HK-2 (cell line): ENCODE data around the gene TXNL4A.
A peak's percentile ranks its signal among the peaks of the same experiment; 100 is the strongest.
"Not testable (repeated sequence)": the region's sequence is repeated elsewhere in the genome, so short reads cannot be mapped to it uniquely, and the experiment has no call there.

ENCODE experiments used
- DNase-seq: peaks from one replicate; pipeline ENCODE4 v3.0.0-alpha.2; 2018; ENCODE audit not compliant: unreplicated experiment

The TXNL4A gene

GRCh38 chr18:79988451-79989194 is at the start of gene TXNL4A:
Gene TXNL4A, minus strand, starts transcription at chr18:79988563. Its CDS starts 171 bp downstream, at chr18:79988392.
- DNase-seq, result peak; percentile 72

GRCh38 chr18:80037300-80037699 is 48.9 kb upstream of the TXNL4A start:
- no peak for DNase-seq

GRCh38 chr18:80035997-80036396 is 47.6 kb upstream of the TXNL4A start:
- DNase-seq, result no peak

GRCh38 chr18:80034852-80035406 is 46.6 kb upstream of the TXNL4A start:
- DNase-seq, result no peak

- DNase-seq, result peak; percentile 99
These were observed 45.9 kb upstream of the TXNL4A start, which contains the start of gene RBFA for GRCh38 chr18:80034068-80034851. Gene RBFA, plus strand, starts transcription at chr18:80034434. Its CDS starts 62 bp downstream, at chr18:80034496.

GRCh38 chr18:80033181-80034067 is 45.1 kb upstream of the TXNL4A start:
- DNase-seq, result no peak

GRCh38 chr18:80029690-80030089 is 41.3 kb upstream of the TXNL4A start:
- DNase-seq, result no peak

- not testable (repeated sequence) for DNase-seq
These were observed 39.4 kb upstream of the TXNL4A start for GRCh38 chr18:80027719-80028118.

GRCh38 chr18:80026363-80026762 is 38.0 kb upstream of the TXNL4A start:
- DNase-seq, result no peak

- no peak for DNase-seq
These were observed 34.8 kb upstream of the TXNL4A start for GRCh38 chr18:80023173-80023572.

- no peak for DNase-seq
These were observed 34.2 kb upstream of the TXNL4A start for GRCh38 chr18:80022613-80023012.

GRCh38 chr18:80012714-80013113 is 24.4 kb upstream of the TXNL4A start:
- no peak for DNase-seq

- DNase-seq, result not testable (repeated sequence)
These were observed 23.3 kb upstream of the TXNL4A start for GRCh38 chr18:80011496-80012137.

GRCh38 chr18:80010551-80010906 is 22.2 kb upstream of the TXNL4A start:
- DNase-seq, result no peak

- DNase-seq, result peak; percentile 80
These were observed 21.5 kb upstream of the TXNL4A start for GRCh38 chr18:80009661-80010550.

- no peak for DNase-seq
These were observed 18.4 kb upstream of the TXNL4A start for GRCh38 chr18:80006724-80007123.

- DNase-seq, result no peak
These were observed 16.4 kb upstream of the TXNL4A start for GRCh38 chr18:80004600-80005342.

GRCh38 chr18:80002468-80002867 is 14.1 kb upstream of the TXNL4A start:
- DNase-seq, result no peak

- DNase-seq, result no peak
These were observed 12.5 kb upstream of the TXNL4A start for GRCh38 chr18:80000877-80001276.
